ENCODE measurements around the gene SCAP.
"Not testable (repeated sequence)": the region's sequence is repeated elsewhere in the genome, so short reads cannot be mapped to it uniquely, and the experiment has no call there.

The SCAP gene

DNA sequence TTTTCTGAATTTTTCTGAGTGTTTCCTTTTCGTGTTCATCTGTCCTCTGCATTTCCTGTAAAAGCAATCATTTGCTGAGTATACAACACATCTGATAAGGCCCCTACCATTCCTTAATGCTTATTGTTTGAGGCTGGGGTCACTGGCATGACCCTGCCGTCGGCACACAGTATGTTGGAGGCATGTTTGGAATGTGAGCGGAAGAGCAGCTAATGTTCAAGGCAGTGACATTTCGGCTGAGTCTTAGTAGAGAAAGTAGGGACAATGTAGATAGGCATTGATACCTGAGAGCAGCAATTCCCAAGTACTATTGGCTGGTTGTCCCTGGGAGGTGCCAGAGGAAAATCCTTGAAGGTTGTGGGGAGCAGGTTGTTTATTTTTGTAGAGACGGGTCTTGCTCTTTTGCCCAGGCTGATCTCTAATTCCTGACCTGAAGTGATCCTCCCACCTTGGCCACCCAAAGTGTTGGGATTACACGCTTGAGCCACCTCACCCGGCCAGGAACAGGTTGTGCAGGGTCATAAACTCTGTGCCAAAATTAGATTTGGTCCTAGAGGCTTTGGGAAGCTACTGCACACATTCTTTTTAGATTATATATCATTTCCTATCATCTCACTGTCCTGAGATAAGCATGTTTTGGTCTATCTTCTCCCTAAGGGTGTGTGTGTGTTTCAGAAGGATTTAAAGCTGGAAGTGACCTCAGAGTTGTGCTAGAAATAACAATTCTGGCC is 81.4 kb downstream of the SCAP start:
- DNase-seq: no peak

DNA sequence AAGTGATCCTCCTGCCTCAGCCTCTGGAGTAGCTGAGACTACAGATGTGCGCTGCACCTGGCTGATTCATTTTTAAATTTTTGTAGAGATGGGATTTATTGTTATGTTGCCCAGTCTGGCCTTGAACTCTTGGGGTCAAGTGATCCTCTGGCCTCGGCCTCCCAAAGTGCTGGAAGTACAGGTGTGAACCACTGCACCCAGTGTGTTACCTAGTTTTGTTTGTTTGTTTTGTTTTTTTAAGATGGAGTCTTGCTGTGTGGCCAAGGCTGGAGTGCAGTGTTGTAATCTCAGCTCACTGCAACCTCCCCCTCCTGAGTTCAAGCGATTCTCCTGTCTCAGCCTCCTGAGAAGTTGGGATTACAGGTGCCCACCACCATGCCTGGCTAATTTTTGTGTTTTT is 82.8 kb downstream of the SCAP start:
- no peak for DNase-seq

DNA sequence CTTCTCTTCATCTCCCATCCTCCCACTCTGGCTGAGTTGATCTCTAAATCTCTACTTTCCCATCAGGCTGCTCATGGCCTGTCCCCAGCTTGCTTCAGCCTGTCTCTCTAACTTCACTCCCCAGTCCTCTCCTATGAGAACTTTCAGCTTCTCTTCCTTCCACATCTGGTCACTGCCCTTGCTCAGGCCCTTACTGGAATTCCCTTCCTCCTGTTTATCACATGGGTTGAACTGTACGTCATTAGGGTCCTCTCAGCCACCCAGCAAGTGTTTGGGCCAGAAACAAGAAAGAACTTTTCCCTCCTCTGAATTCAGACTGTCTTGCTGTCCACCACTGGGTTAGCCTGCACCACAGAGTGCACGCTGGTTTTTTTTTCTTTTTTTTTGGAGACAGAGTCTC is 89.9 kb downstream of the SCAP start:
- no peak for DNase-seq

DNA sequence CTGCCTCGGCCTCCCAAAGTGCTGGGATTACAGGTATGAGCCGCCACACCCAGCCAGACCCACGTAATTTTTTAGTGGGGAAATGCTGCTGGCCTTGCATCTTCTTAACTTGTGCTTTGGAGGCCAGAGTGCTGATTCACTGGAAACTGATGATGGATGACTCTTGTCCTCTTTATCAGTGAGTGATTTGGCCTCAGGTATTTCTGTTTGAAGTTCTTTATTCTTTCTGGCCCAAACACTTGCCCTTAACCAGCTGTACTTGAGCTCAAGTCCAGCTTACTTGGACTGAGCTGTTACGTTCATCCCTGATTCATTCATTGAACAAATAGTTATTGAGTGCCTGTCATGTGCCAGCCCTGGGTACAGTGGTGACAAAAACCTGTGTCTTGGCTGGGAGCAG is 90.7 kb downstream of the SCAP start:
- DNase-seq: no peak

DNA sequence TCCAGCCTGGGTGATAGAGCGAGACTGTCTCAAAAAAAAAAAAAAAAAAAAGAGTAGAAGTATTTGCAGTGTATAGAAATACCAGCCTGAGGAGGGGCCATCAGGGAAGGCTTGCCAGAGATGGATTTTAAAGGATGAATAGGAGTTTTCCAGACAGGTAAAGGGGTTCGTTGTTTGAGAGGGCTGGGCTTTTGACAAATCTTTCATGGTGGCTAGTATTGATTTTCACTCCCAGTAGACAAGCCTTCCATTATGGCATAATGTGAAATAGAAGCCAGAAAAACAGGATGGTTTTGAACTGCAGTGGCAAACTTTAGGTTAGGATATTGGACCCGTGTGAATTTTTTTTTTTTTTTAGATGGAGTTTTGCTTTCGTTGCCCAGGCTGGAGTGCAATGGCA is 91.3 kb downstream of the SCAP start:
- DNase-seq: no peak

DNA sequence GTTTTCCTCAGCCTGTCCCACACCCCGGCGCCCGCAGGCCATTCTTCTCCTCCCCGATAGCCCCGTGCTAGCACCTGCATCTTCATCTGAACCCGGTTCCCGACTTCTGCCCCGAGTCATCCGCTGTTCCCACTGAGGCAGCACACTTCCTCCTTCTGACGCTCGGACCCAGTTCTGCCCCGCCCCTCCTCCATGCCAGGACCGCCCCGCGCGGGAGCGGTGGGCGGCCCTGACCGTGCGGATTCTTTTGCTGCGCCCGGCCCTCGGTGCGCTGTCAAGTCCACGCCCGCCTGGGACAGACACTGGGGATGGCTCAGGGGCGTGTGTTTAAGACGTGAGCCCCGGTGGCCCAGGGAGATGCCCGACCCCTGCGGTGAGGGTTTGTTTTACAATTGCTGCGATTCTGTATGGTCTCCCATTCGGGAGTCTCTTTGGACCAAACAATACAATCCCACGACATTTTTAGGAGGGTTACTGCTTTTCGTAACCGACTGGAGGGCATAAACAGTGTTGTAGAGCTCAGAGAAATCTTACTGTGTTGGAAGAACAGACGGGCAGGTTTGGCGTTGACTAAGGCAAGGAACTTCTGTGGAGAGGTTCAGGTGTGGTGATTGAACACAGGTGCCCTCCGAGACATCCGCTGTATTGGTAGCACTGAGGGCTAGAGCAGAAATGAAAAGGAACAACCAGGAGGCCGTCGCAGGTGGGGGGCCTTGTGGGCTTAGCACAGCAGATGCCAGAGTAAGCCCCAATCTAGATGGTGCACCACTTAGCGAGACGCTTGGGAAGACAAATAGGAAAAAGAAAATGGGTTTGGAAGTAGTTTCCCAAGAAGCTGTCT is 94.2 kb downstream of the SCAP start:
- DNase-seq: peak; percentile 44

DNA sequence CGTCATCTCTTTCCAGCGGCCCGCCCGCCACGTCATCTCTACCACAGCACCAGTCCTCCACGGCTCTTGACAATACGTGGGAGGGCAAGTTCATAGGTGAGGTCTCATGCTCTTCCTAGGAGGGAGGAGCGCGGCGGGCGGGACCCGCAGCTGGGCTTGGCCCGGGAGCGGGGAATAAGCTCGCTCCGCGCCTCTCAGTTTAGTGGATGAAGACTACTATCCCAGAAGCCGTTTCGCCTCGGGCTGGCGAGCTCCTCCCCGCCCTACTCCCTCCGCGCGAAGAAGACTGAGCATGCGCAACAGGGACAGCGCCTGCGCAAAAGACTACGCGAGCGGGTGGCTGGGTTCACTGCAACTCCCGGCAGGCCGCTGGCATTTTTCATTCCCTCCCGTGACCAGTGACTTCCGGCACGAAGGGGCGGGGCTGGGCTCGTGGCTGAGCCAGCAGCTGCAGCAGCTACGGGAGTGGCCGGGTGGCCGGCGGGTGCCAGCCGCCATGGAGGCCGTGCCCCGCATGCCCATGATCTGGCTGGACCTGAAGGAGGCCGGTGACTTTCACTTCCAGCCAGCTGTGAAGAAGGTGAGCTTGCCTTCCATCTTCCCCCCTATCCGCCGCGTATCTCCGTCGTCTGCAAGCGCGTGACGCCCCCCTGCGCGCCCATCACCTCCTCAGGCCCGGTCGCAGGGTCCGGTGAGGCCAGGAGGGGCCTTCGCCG is 95.0 kb downstream of the SCAP start, which contains the start of gene PTPN23:
Gene PTPN23 (plus strand): TSS at position 421 of the 716 bp plus-strand sequence. CDS start 76 bp downstream, at position 497.
- DNase-seq: peak; percentile 98

DNA sequence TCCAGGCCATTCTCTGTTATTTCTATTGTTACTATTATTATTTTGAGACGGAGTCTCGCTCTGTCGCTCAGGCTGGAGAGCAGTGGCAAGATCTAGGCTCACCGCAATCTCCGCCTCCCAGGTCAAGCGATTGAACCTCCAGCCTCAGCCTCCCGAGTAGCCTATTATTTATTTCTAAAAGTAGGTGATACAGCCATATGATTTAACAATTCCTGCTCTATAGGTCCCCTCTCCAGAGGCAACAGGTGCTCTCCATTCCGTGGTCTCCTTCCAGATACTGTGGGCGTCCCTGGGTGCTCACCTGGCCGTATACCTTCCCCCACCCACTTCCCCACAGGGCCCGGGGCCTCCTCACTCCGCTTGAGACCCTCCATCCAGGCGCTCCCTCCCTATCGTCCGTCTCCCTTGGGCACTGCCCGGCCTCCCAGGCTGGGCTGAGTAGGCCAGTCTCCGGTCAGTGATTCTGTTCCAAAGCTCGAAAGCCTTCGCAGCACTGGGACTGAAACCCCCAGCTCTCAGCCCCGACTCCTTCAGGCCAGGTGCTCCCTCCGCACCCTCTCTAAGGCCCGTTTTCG is 95.6 kb downstream of the SCAP start:
- no peak for DNase-seq

DNA sequence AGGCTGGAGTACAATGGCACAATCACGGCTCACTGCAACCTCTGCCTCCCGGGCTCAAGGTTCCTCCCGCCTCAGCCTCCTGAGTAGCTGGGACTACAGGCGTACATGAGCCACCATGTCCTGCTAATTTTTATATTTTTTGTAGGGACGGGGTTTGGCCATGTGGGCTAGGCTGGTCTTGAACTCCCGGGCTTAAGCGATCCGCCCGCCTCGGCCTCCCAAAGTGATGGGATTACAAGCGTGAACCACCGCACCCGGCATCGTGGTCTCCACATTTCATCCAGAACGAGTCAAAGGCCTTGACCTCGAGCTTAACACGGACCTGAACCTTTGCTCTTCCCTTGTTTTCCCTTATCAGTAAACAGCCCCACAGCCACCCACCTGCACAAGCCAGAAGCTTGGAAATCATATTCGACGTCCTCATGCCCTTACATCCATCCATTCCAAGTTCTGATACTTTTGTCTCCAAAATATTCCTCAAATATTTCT is 96.3 kb downstream of the SCAP start:
- no peak for DNase-seq

DNA sequence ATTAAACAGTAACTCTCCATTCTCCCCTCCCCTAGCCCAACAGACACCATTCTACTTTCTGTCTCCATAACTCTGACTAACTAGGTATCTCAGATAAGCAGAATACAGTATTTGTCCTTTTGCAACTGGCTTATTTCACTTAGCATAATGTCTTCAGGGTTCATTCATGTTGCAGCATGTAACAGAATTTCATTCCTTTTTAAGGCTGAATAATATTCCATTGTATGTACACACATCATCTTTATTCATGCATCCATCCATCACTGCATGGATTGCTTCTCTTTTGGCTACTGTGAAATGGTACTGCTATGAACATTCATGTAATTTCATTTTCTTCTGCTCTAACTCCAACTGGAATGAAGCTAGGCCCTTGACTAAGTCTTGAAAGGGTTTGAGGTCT is 96.9 kb downstream of the SCAP start:
- no peak for DNase-seq

DNA sequence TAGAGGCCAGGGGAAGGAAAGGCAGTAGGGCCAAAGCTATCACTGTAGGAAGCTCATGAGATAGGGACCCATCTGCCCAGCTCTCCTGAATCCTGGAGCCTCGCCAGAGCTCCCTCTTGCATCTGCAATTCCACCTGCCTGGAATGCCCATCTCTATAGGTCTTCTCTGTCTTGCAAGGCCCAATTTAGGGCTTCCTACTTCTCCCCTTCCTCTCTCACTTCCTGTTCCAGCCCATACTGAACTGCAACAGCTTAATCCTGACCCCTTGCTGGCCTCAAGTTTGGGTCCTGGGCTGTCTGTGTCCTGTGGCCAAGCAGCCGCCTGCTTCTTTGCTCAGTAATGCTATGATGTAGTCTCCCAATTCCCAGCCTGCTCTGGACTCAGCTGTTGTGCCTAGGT is 98.6 kb downstream of the SCAP start:
- DNase-seq: no peak

DNA sequence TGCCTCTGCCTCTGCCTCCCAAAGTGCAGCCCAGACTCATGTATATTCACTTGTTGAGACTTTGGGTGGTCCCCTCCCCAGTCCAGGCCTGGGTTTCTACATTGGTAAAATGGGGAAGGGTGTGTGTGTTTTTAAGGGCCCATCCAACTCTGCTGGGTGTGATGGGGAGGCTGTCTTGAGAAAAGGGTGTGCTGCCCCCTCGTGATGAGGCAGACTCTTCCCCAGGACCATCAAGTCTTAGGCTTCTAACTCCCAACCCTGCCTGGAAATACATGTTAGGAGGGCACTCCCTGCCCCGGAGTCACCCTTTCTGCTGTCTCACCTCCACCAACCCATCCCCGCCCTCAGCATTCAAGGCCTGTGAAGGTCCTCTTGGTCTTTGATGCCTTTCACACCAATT is 99.3 kb downstream of the SCAP start:
- DNase-seq: no peak

DNA sequence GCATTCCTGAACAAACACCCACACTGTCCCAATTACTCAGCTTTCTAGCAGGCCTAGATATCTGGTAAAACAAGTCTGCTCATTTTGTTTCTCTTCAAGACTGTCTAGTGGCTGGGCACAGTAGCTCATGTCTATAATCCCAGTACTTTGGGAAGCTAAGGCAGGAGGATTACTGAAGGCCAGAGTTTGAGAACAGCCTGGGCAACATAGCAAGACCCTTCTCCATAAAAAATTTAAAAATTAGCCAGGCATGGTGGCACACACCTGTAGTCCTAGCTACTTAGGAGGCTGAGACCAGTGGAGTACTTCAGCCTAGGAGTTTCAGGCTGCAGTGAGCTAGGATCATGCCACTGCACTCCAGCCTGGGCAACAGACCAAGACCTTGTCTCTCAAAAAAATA is 101.2 kb downstream of the SCAP start:
- DNase-seq: no peak

DNA sequence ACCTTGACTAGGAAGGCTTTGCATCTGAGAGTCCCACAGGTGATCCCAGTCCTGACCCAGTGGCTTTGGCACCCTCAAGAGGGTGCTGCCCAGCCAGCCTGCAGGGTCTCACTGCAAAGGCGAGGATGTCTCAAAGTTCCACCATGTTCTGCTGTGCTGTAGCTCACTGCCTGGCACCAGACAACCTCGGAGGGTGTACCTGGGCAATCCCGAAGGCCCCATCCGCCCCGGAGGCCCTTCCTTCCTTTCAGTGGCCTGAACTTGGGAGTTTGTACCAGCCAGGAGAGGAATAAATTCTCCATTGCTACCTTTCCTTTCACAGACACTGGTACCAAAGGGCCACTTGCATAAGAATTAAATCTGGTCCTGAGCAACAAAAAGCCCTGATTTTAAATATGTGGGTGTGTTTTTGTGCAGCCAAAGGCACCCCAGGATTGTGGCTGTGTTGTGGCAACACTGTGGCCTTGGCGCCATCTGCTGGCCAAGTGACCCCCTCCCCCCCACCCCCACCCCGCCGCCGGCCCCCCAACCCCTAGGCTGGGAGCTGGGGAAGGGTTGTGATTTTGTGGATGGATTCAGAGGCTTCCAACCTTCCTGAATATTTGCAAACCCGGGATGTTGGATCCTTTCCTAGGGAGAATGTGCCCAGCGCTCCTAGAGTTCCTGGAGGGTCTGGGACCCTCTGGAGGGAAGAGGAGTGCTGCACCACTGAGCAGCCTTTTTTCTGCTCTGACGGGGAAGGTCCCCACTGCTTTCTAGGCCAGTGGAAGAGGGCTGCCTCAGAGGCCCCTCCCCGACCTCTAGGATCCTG is 104.6 kb downstream of the SCAP start:
- no peak for DNase-seq

DNA sequence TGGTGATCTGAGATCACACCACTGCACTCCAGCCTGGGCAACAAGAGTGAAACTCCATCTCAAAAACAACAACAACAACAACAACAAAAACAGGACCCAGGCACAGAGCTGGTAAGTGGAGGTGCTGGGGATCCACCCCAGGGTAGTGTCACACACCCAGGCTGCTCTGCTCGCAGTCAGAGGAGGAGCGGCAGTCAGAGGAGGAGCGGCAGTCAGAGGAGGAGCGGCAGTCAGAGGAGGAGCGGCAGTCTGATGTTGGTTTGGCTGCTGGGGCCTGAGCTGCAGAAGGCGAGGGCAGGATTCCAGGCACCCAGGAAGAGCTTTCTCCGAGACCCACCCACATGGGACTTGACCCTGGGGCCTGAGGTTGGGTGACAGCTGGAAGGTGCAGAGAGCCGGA is 105.7 kb downstream of the SCAP start:
- not testable (repeated sequence) for DNase-seq

DNA sequence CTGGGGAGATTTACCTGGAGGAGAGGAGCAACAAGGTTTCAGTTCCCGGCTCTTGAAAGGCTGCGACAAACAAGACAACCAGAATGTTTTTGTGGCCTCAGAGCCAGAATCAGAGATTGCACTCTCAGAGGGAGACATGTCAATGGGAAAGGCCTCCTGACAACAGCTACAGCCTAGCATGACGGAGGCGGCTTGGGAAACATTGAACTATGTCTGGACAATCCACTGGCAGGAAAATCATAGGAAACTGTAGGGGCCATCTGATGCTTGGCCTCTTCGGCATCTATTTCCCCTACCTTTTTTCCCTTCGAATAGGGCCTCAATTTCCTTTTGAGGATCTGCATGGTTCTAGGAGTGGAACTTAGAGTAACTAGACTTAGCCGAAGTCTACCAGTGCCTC is 108.1 kb downstream of the SCAP start:
- no peak for DNase-seq

DNA sequence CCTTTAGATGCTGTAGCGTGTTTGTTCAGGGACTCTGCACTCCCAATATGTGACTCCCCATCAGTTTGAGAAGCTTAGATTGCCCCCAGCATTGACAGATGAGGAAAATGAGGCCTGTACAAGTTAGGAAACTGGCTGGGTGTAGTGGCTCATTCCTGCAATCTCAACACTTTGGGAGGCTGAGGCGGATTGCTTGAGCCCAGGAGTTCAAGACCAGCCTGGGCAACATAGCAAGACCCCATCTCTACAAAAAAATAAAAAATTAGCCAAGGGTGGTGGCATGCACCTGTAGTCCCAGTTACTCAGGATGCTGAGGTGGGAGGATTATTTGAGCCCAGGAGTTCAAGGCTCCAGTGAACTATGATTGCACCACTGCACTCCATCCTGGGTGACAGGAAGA is 108.9 kb downstream of the SCAP start:
- DNase-seq: no peak

DNA sequence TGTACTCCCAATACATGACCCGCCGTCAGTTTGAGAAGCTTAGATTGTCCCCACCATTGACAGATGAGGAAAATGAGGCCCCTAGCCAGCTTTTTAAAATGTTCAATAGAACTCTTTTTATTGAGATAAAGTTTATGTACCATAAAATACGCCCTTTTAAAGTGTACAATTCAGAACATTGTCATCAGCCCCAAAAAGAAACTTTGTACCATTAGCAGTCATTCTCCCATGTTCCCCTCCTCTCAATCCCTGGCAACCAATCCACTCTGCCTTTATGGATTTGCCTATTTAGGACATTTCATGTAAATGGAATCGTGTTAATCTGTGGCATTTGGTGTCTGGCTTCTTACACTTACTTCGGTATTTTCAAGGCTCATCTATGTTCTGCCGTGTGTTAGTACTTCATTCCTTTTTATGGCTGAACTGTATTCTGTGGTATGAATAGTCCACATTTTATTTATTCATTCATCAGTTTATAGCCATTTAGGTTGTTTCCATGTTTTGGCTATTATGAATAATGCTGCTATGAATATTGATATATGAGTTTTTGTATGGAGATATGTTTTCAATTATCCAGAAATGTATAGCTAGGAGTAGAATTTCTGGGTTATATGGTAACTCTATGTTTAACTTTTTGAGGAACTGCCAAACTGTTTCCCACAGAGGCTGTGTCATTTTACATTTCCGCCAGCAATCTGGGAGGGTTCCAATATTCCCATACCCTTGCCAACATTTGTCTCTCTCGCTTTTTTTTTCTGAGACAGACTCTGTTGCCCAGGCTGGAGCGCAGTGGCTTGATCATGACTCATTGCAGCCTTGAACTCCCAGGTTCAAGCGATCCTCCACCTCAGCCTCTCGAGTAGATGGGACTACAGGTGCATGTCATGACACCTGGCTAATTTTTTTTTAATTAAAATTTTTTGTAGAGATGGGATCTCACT is 110.3 kb downstream of the SCAP start:
- no peak for DNase-seq
